Peyer's patch (tissue), 4 donors: ENCODE results near the gene FXN.

ENCODE experiments used
- CTCF ChIP-seq, 6 experiments: fragments of 450-650 bp in 4 of 6; fragments of 200-600 bp in 2 of 6; sonication (generic) in 1 of 6; IDR thresholded peaks; one replicate each; pipeline ENCODE4 v1.5.1; 2017 to 2019; ENCODE audit warnings: antibody characterized with exemption in 6 of 6, mild to moderate bottlenecking in 3 of 6, moderate library complexity in 1 of 6
- POLR2A ChIP-seq, 2 donors: fragments of 450-650 bp; IDR thresholded peaks; one replicate each; pipeline ENCODE4 v1.5.1; 2017; ENCODE audit warnings: antibody characterized with exemption in 2 of 2, mild to moderate bottlenecking in 2 of 2, moderate library complexity in 2 of 2

GRCh38 chr9:69078581-69078980, 43.0 kb downstream of the FXN start:
- TF ChIP-seq CTCF (IDR thresholded peaks at IDR 0.05) (no peak), POLR2A (IDR thresholded peaks at IDR 0.05) (no peak)
